A549 (cell line): ENCODE data around the gene MARVELD2. TPM values are rescaled to one million over a fixed set of nuclear protein-coding genes. Genes with fewer than 3 reads are reported as not detected.
"Not testable (repeated sequence)": the region's sequence is repeated elsewhere in the genome, so short reads cannot be mapped to it uniquely, and the experiment has no call there.

Source experiments
- ATAC-seq, 2 experiments: fragments of 200-7000 bp in 1 of 2; fragments of >200 bp in 1 of 2; cut with Nextera tagmentation in 1 of 2; cut with Tn5 transposase in 1 of 2; 3 replicates each; pipeline versions ENCODE4 v1.8.0 to v1.9.1; 2018 to 2020; ENCODE audit warnings: mild to moderate bottlenecking in 1 of 2, moderate library complexity in 1 of 2
- CTCF ChIA-PET: fragments of 300-600 bp; sonication (Branson Sonifier 250); formaldehyde crosslinking; extraction: SDS; loops from one replicate; lab custom pipeline; 2021; ENCODE audit warnings: antibody characterized with exemption, inconsistent platforms; lab: Yijun Ruan, JAX
- POLR2A ChIA-PET: fragments of 350-600 bp; formaldehyde crosslinking; extraction: SDS; loops from one replicate; lab custom pipeline; 2021; ENCODE audit warnings: antibody characterized with exemption, inconsistent platforms; lab: Yijun Ruan, JAX
- DNase-seq, 2 experiments: peaks; one replicate each; pipeline versions ENCODE4 v3.0.0 to v3.0.0-alpha.2; 2011 to 2016; ENCODE audit warnings: low read depth in 1 of 2, low spot score in 1 of 2
- FAIRE-seq: peaks from 2 replicates; lab custom pipeline; 2011; peaks lifted over from hg19 to GRCh38; lab: Jason Lieb, UNC
- H3K27ac ChIP-seq, 2 experiments: fragments of >200 bp; sonication (Bioruptor Twin); formaldehyde crosslinking; 3 replicates each; pipeline ENCODE4 v1.5.1; 2016 to 2017
- H3K4me1 ChIP-seq: fragments of >200 bp; sonication (Bioruptor Twin); formaldehyde crosslinking; 3 replicates; pipeline ENCODE4 v1.6.1; 2016
- H3K4me2 ChIP-seq: fragments of >200 bp; sonication (Bioruptor Twin); formaldehyde crosslinking; 3 replicates; pipeline ENCODE4 v1.6.1; 2016
- H3K4me3 ChIP-seq: fragments of >200 bp; sonication (Bioruptor Twin); formaldehyde crosslinking; 3 replicates; pipeline ENCODE4 v1.5.1; 2016
- H3K9me3 ChIP-seq: fragments of >200 bp; sonication (Bioruptor Twin); formaldehyde crosslinking; 3 replicates; pipeline ENCODE4 v1.6.1; 2016
- CEBPB ChIP-seq, 2 experiments: fragments of >200 bp in 1 of 2; sonication (Bioruptor Twin) in 1 of 2; formaldehyde crosslinking in 1 of 2; IDR thresholded peaks; 2 replicates each; pipeline ENCODE4 v1.6.1; 2012 to 2016
- CHD4 ChIP-seq: fragments of 200-600 bp; sonication (generic); IDR thresholded peaks from 2 replicates; pipeline ENCODE4 v1.6.1; 2016; ENCODE audit warnings: antibody characterized with exemption, mild to moderate bottlenecking, borderline replicate concordance
- EHMT2 ChIP-seq: fragments of 200-600 bp; sonication (generic); IDR thresholded peaks from 2 replicates; pipeline ENCODE4 v1.6.1; 2016; ENCODE audit warnings: antibody characterized with exemption, low read depth, mild to moderate bottlenecking, moderate library complexity
- EP300 ChIP-seq, 2 experiments: fragments of >200 bp; sonication (Bioruptor Twin); formaldehyde crosslinking; IDR thresholded peaks; 2 replicates in 1 of 2; 3 replicates in 1 of 2; pipeline ENCODE4 v1.6.1; 2016 to 2017
- ESRRA ChIP-seq: fragments of 150-350 bp; IDR thresholded peaks from 2 replicates; pipeline ENCODE4 v1.6.1; 2014; ENCODE audit warnings: mild to moderate bottlenecking, low read length, borderline replicate concordance
- FOSB ChIP-seq: fragments of 250-450 bp; sonication (Bioruptor Pico); IDR thresholded peaks from 2 replicates; pipeline ENCODE4 v1.5.0; 2020; ENCODE audit warnings: mild to moderate bottlenecking, moderate library complexity
- FOXS1 ChIP-seq: fragments of 250-450 bp; sonication (Bioruptor Pico); IDR thresholded peaks from 2 replicates; pipeline ENCODE4 v1.5.0; 2020; ENCODE audit warnings: mild to moderate bottlenecking, moderate library complexity
- HDAC2 ChIP-seq: fragments of 200-600 bp; sonication (generic); IDR thresholded peaks from 2 replicates; pipeline ENCODE4 v1.6.1; 2016
- HEYL ChIP-seq: fragments of 250-450 bp; sonication (Bioruptor Pico); IDR thresholded peaks from 2 replicates; pipeline ENCODE4 v1.8.0; 2021; ENCODE audit warnings: mild to moderate bottlenecking, moderate library complexity
- HOXA7 ChIP-seq: fragments of 250-450 bp; sonication (Bioruptor Pico); IDR thresholded peaks from 2 replicates; pipeline ENCODE4 v1.5.0; 2020; ENCODE audit warnings: mild to moderate bottlenecking, moderate library complexity
- HOXB5 ChIP-seq: fragments of 250-450 bp; sonication (Bioruptor Pico); IDR thresholded peaks from 2 replicates; pipeline ENCODE4 v1.5.0; 2020; ENCODE audit warnings: mild to moderate bottlenecking, moderate library complexity
- JUN ChIP-seq, 2 experiments: fragments of >200 bp; sonication (Bioruptor Twin); formaldehyde crosslinking; IDR thresholded peaks; 2 replicates in 1 of 2; 3 replicates in 1 of 2; pipeline ENCODE4 v1.6.1; 2016 to 2017
- POLR2A ChIP-seq: IDR thresholded peaks from 2 replicates; pipeline ENCODE4 v1.6.1; 2012; ENCODE audit warnings: mild to moderate bottlenecking, low read length
- RFX5 ChIP-seq: fragments of 450-650 bp; IDR thresholded peaks from 2 replicates; pipeline ENCODE4 v1.7.1; 2014; ENCODE audit warnings: antibody characterized with exemption, mild to moderate bottlenecking, moderate library complexity
- ZC3H11A ChIP-seq: fragments of 450-650 bp; IDR thresholded peaks from 2 replicates; pipeline ENCODE4 v1.6.1; 2014; ENCODE audit warnings: antibody characterized with exemption, mild to moderate bottlenecking
- ZFP36 ChIP-seq: fragments of 450-650 bp; IDR thresholded peaks from 2 replicates; pipeline ENCODE4 v1.6.1; 2014; ENCODE audit warnings: borderline replicate concordance; ENCODE audit not compliant: partially characterized antibody
- WGBS: methylation state at CpG from one replicate; pipeline ENCODE4 v1.1.6; 2017; ENCODE audit errors: missing lambda C conversion rate; 5-methylcytosine and 5-hydroxymethylcytosine counted together
- polyA plus RNA-seq, 4 experiments: library from polyadenylated mRNA; depleted of rRNA in 3 of 4; stranded (reverse); fragments of >200 nt; fragmentation: RNase III in 1 of 4; extraction: RNeasy Plus Mini Kit Qiagen cat#74134 plus additional on column Dnase treatment in 1 of 4; gene quantifications; 2 replicates in 3 of 4; 3 replicates in 1 of 4; pipeline ENCODE4 v1.2.3, GENCODE V29; 2011 to 2017
- TF ChIP-seq, protein P1 (sequence below): fragments of 450-650 bp; IDR thresholded peaks from 2 replicates; pipeline ENCODE4 v1.6.1; 2014; ENCODE audit warnings: antibody characterized with exemption
- TF ChIP-seq, protein P2 (sequence below): fragments of >200 bp; sonication (Bioruptor Twin); formaldehyde crosslinking; IDR thresholded peaks from 3 replicates; pipeline ENCODE4 v1.6.1; 2016
- TF ChIP-seq, protein P3 (sequence below): IDR thresholded peaks from 2 replicates; pipeline ENCODE4 v1.6.1; 2012; ENCODE audit warnings: low read depth, borderline replicate concordance
- TF ChIP-seq, protein P4 (sequence below): fragments of 150-350 bp; IDR thresholded peaks from 2 replicates; pipeline ENCODE4 v1.6.1; 2014; ENCODE audit warnings: low read depth, mild to moderate bottlenecking, low read length
- TF ChIP-seq, protein P5 (sequence below): fragments of >200 bp; sonication (Bioruptor Twin); formaldehyde crosslinking; IDR thresholded peaks from 2 replicates; pipeline ENCODE4 v1.6.1; 2016
- TF ChIP-seq, protein P6 (sequence below): fragments of 250-450 bp; sonication (Bioruptor Pico); IDR thresholded peaks from 2 replicates; pipeline ENCODE4 v1.5.0; 2020; ENCODE audit warnings: low read depth, mild to moderate bottlenecking, moderate library complexity

The MARVELD2 gene
- polyA plus RNA-seq, 2 of the 4 experiments (the other 2 are of a cell fraction): 2.3 to 10.2 TPM

DNA sequence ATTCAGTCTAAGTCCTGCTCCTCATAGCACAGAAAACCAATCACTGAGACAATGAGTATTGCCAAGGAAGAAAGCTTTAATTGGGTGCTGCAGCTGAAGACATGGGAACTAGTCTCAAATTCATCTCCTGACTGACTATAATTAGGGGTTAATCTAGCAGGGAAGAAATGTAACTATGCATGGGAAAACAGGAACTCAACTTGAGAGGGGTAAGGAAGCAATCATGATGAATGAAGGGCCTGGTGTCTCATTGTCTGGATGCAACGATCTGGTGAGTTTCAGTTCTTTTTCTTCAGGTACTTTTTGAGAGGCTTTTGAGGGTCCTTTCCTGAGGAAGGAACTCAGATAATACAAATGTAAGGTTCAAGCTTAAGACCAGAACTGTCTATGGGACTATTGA, 53.7 kb downstream of the MARVELD2 start:
- ChIA-PET POLR2A (no interaction called here), CTCF (interaction anchor here (0.6 to 1.4 kb wide), 2 partner anchors 9 to 156 kb away, joined by 3 to 4 read pairs; no protein-coding TSS in a partner anchor)
- Histone ChIP-seq H3K4me1 (no peaks in the 10 kb centered on the region), H3K27ac (no peak overlapping the region), H3K9me3 (no peaks in the 10 kb centered on the region), H3K4me2 (no peak overlapping the region), H3K4me3 (no peak overlapping the region)
- DNase-seq (no peak), FAIRE-seq (no peak), ATAC-seq (no peak)
- WGBS: 28% methylated on average over 1 of the region's 1 CpG
- no peak for TF ChIP-seq POLR2A
- TF ChIP-seq, protein P1, sequence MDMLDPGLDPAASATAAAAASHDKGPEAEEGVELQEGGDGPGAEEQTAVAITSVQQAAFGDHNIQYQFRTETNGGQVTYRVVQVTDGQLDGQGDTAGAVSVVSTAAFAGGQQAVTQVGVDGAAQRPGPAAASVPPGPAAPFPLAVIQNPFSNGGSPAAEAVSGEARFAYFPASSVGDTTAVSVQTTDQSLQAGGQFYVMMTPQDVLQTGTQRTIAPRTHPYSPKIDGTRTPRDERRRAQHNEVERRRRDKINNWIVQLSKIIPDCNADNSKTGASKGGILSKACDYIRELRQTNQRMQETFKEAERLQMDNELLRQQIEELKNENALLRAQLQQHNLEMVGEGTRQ: no peak
- TF ChIP-seq, protein P2, sequence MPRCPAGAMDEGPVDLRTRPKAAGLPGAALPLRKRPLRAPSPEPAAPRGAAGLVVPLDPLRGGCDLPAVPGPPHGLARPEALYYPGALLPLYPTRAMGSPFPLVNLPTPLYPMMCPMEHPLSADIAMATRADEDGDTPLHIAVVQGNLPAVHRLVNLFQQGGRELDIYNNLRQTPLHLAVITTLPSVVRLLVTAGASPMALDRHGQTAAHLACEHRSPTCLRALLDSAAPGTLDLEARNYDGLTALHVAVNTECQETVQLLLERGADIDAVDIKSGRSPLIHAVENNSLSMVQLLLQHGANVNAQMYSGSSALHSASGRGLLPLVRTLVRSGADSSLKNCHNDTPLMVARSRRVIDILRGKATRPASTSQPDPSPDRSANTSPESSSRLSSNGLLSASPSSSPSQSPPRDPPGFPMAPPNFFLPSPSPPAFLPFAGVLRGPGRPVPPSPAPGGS: no peak
- no peak for TF ChIP-seq EP300 (IDR thresholded peaks at IDR 0.05)
- TF ChIP-seq HOXA7 (CRISPR knock-in tag): no peak
- no peak for TF ChIP-seq ESRRA
- TF ChIP-seq, protein P3, sequence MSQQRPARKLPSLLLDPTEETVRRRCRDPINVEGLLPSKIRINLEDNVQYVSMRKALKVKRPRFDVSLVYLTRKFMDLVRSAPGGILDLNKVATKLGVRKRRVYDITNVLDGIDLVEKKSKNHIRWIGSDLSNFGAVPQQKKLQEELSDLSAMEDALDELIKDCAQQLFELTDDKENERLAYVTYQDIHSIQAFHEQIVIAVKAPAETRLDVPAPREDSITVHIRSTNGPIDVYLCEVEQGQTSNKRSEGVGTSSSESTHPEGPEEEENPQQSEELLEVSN: no peak
- no peak for TF ChIP-seq JUN (IDR thresholded peaks at IDR 0.05)
- no peak for TF ChIP-seq RFX5
- no peak for TF ChIP-seq HOXB5 (CRISPR knock-in tag)
- no peak for TF ChIP-seq EHMT2
- TF ChIP-seq FOXS1 (CRISPR knock-in tag): no peak
- TF ChIP-seq CEBPB (IDR thresholded peaks at IDR 0.05): no peak
- TF ChIP-seq, protein P4, sequence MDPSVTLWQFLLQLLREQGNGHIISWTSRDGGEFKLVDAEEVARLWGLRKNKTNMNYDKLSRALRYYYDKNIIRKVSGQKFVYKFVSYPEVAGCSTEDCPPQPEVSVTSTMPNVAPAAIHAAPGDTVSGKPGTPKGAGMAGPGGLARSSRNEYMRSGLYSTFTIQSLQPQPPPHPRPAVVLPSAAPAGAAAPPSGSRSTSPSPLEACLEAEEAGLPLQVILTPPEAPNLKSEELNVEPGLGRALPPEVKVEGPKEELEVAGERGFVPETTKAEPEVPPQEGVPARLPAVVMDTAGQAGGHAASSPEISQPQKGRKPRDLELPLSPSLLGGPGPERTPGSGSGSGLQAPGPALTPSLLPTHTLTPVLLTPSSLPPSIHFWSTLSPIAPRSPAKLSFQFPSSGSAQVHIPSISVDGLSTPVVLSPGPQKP: no peak

DNA sequence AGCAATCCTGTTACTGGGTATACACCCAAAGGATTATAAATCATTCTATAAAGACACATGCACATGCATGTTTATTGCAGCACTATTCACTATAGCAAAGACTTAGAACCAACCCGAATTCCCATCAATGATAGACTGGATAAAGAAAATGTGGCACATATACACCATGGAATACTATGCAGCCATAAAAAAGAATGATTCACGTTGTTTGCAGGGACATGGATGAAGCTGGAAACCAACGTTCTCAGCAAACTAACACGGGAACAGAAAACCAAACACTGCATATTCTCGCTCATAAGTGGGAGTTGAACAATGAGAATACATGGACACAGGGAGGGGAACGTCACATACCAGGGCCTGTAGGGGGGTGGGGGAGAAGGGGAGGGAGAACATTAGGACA, 56.6 kb downstream of the MARVELD2 start:
- 33% methylated on average over 6 of the region's 6 CpGs for WGBS
- H3K27ac ChIP-seq, FAIRE-seq, CTCF ChIA-PET, H3K4me3 ChIP-seq, H3K4me1 ChIP-seq, H3K9me3 ChIP-seq, H3K4me2 ChIP-seq, ATAC-seq, DNase-seq, POLR2A ChIA-PET: not testable (repeated sequence)

DNA sequence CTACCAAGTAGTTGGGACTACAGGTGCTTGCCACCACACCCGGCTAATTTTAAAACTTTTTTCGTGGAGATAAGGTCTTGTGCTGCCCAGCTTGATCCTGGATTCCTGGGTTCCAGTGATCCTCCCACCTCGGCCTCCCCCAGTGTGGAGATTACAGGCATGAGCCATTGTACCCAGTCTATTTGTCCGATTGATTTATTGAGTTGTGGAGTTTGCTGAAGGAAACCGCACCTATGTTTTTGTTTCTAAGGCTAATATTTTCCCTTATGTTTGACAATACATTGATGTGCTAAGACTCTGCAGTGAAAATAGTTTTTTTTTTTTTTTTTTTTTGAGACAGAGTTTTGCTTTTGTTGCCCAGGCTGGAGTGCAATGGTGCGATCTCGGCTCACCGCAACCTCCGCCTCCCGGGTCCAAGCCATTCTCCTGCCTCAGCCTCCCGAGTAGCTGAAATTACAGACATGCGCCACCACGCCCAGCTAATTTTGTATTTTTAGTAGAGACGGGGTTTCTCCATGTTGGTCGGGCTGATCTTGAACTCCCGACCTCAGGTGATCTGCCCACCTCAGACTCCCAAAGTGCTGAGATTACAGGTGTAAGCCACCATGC, 57.7 kb downstream of the MARVELD2 start:
- WGBS: 84% methylated on average over 16 of the region's 16 CpGs
- POLR2A ChIA-PET, FAIRE-seq: not testable (repeated sequence)

DNA sequence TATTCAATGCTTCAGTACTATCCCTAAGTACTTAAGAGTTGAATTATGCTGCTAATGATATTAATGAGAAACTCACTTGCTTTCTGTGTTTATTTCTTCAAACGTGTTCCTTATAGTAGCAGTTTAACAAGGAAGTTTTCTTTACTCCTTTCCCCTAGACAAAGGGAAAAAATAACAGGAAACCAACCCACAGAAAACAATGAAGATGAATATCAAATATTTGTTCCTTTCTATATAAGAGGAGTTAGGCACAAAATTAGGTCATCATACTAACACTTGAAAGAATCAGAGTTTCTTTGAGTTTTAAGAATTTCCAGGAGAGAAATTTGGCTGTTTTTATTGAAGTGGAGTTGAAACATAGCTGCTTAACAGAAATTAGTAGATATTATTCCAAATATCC, 62.3 kb downstream of the MARVELD2 start:
- H3K9me3 ChIP-seq: no peaks in the 10 kb centered on the region
- CTCF ChIA-PET: interaction anchor here (1.6 kb wide), 1 partner anchor 9 kb away, joined by 3 read pairs; no protein-coding TSS in a partner anchor
- POLR2A ChIA-PET: no interaction called here
- H3K27ac ChIP-seq: no peak overlapping the region
- no peak overlapping the region for H3K4me3 ChIP-seq
- ATAC-seq (no peak), DNase-seq (no peak), FAIRE-seq (no peak)
- no peaks in the 10 kb centered on the region for H3K4me1 ChIP-seq
- H3K4me2 ChIP-seq: no peak overlapping the region
- 5% methylated on average over 1 of the region's 1 CpG for WGBS
- TF ChIP-seq HEYL (no peak), HOXA7 (CRISPR knock-in tag) (no peak), ZC3H11A (no peak), EHMT2 (no peak), ZFP36 (no peak), HDAC2 (no peak), FOSB (CRISPR knock-in tag) (no peak), CHD4 (no peak), CEBPB (IDR thresholded peaks at IDR 0.05) (no peak), EP300 (IDR thresholded peaks at IDR 0.05) (no peak)
- TF ChIP-seq, protein P3: no peak
- TF ChIP-seq, protein P5, sequence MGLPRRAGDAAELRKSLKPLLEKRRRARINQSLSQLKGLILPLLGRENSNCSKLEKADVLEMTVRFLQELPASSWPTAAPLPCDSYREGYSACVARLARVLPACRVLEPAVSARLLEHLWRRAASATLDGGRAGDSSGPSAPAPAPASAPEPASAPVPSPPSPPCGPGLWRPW: no peak
- TF ChIP-seq, protein P6, sequence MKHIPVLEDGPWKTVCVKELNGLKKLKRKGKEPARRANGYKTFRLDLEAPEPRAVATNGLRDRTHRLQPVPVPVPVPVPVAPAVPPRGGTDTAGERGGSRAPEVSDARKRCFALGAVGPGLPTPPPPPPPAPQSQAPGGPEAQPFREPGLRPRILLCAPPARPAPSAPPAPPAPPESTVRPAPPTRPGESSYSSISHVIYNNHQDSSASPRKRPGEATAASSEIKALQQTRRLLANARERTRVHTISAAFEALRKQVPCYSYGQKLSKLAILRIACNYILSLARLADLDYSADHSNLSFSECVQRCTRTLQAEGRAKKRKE (CRISPR knock-in tag): no peak

More for the DNA sequence above, 57.7 kb downstream of the MARVELD2 start:
- not testable (repeated sequence) for H3K4me1 ChIP-seq, ATAC-seq, H3K4me2 ChIP-seq, DNase-seq, H3K9me3 ChIP-seq, H3K4me3 ChIP-seq, H3K27ac ChIP-seq
- CTCF ChIA-PET: interaction anchor here (0.7 kb wide), 1 partner anchor 15 kb away, joined by 4 read pairs; no protein-coding TSS in a partner anchor
